Left colon (tissue), 2 donors: ENCODE measurements around the gene KCNJ10. TPM values are rescaled to one million over a fixed set of nuclear protein-coding genes. Genes with fewer than 3 reads are reported as not detected.
A peak's percentile ranks its signal among the peaks of the same experiment; 100 is the strongest.
"Not testable (repeated sequence)": the region's sequence is repeated elsewhere in the genome, so short reads cannot be mapped to it uniquely, and the experiment has no call there.

ENCODE experiments used
- ATAC-seq: fragments of 200-7000 bp; cut with Tn5 transposase; one replicate; pipeline ENCODE4 v1.9.1; 2020; ENCODE audit warnings: mild to moderate bottlenecking, moderate library complexity
- DNase-seq, 2 donors: peaks; one replicate each; pipeline ENCODE4 v3.0.0-alpha.2; 2020
- intact Hi-C, 2 donors: fragments of 100-400 bp; cut with DNase I in 1 of 2; cut with micrococcal nuclease in 1 of 2; formaldehyde crosslinking; loops; one replicate each; pipeline versions ENCODE4 v1.11.2 to v1.14.0; 2022; cut with DNase I, micrococcal nuclease
- total RNA-seq, 2 donors: library from RNA; stranded (reverse); fragmentation: NEBNext Ultra II Directional; extraction: Animal tissue kit (Norgen Biotek cat#: 25700); gene quantifications; one replicate each; pipeline ENCODE4 v1.2.1, GENCODE V29; 2021
- donor health status: DM: no; HTN: no; CAD: no.
- donor health status: DM: yes; HTN: yes; CAD: no.

KCNJ10 gene
- total RNA-seq, 2 donors from 2014 or later, result 0.45 TPM; not detected in 1

DNA sequence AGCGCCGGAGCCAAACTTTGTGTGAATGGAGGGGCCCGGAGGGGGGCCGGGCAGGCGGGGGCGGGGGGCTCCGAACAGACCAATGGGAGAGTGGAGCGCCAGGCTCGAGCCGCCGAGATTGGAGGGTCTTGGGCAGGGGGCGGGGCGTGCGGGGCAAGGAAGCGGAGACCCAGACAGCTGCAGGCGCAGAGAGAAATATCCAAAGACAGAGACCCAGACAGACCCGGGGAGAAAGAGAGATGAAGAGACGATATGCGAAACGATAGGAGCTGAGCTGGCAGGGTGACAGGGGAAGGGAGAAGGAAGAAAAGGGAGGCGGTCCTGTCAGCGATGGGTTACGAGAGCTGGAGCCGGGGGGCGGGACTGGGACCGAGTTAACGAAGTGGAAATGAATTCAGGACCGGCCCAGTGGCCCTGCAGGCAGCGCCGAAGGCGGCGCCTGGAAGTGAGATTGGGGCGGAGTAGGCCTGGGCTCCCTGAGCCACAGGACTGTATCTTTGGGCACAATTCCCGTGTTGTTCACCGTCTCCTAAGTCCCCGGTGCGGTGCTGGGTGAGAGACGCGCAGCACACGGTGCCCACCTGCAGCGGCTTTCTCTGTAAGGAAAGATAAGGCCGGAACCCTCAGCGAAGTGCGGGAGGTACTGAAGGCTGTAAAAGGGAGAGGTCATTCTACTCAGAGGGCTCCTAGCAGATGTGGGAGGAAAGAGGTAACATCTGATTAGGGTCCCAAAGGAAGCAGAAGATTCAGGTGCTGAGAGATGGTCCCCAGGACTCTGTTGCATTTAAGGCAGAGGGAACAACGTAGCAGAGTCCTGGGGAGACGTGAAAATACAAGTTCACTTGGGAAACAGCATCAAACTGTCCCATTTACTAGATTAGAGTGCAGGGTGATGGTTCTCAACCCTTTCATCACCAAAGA lies 543 bp upstream of the KCNJ10 start:
- intact Hi-C loops, result no loop called here
- ATAC-seq (peak; percentile 86), DNase-seq (peak; percentile 69 to 74)

GRCh38 chr1:160068225-160068624 lies 1.7 kb downstream of the KCNJ10 start:
- DNase-seq (no peak), ATAC-seq (no peak)
- intact Hi-C loops, result no loop called here

- intact Hi-C loops, result no loop called here
- DNase-seq (no peak), ATAC-seq (no peak)
Observed at GRCh38 chr1:160066829-160067745, 2.9 kb downstream of the KCNJ10 start.

DNA sequence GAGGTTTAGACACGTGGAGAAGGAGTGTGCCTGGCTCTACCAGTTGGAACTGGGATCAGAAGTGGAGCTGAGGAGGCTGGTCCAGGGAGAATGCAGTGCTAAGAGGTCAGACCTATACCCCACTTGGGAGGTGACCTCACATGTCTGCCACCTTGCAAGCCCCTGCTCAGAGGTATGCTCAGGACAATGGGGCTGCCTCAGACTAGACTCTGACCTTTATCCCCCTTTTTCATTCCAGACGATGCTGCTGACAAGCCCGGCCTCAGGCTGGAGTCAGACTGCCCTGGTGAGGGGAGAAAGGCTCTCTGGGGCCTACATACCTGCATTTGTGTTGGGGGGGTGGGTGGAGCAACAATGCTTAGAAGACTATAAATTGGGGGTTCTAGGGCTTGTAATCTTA lies 5.2 kb downstream of the KCNJ10 start:
- intact Hi-C loops, result no loop called here
- ATAC-seq (no peak), DNase-seq (no peak)

GRCh38 chr1:160064164-160064563 lies 5.8 kb downstream of the KCNJ10 start:
- intact Hi-C loops, result no loop called here
- no peak for DNase-seq
- no peak for ATAC-seq

DNA sequence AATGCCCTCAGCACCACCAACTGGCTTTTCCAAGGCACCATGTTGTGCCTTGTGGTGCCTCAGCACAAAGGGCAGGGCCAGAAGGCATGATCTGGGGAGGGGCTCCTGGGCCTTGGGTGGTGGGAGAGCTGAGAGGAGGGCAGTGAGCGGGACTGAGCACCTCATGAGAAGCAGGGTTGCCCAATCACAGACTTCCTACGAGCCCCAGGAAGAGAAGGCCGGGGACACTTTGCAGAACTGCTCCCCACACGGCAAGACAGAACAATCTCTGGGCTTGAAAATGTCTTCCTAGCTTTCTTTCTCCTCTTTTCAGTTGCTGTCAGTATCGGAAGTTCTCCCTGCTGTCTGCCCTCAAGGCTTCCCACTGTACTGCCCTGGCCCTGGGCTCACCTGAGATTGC lies 6.8 kb downstream of the KCNJ10 start:
- ATAC-seq (no peak), DNase-seq (no peak)
- intact Hi-C loops, result no loop called here

- DNase-seq, result no peak
- ATAC-seq, result no peak
- intact Hi-C loops, result no loop called here
Observed at GRCh38 chr1:160062230-160062532, 7.8 kb downstream of the KCNJ10 start.

GRCh38 chr1:160061369-160062229 lies 8.4 kb downstream of the KCNJ10 start:
- no peak for DNase-seq
- intact Hi-C loops, result no loop called here
- ATAC-seq, result no peak

DNA sequence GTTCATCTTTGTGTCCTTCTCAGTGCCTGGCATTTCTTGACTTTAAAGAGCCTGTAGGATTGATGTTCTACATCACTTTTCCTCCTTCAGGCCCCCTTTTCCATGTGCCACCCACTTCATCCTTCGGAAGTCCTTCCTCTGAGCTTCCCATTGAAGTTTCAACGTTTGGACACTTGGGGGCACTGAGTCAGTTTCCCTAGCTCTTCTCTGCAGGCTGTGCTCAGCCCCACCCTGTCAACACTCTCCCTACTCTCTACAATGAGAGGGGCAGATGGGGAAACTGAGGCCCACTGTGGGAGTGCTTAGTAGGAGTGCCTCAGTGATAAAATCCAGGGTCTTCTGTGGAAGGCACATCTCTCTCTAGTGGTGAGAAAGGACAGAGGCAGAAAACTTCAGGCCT lies 11.9 kb downstream of the KCNJ10 start:
- intact Hi-C loops, result no loop called here
- DNase-seq, result no peak
- ATAC-seq, result no peak

GRCh38 chr1:160056648-160057169 lies 13.3 kb downstream of the KCNJ10 start:
- ATAC-seq (no peak), DNase-seq (no peak)
- intact Hi-C loops, result no loop called here

DNA sequence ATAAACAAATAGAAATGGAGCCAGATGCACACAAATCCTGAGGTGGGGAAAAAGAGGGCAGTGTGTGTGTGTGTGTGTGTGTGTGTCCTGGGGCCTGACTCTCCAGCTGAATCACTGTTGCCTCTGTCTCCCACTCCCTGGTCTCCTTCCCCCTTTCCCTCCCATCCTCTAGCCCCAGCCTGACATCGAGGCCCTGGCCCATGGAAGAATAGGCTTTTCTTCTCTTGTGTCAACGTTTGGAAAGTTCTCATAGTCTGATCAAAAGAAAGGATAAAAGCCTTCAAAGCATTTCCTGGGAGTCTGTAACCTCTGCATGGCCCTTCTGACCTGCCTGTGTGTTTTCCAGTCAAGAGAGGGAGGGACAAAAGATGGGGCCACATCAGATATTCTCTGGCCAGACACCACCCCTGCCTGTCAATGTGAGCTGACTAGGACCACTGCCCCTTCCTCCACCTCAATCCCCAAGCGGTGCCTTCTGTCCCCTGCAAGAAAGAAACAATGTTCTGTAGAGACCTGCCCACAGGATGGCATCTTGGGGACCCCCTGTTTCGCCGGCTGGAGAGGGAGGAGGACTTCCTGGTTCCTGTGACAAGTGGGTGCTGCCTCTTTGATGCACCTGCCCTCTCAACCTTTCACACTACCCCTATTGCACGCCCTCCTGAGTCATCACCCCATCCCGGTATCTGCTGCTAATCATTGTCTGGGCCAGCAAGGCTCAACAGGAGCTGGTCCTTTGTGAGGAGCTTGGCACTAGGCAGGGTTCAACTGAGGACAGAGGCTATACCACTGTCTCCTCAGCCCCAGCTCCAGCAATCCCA lies 16.2 kb downstream of the KCNJ10 start:
- ATAC-seq (no peak), DNase-seq (no peak)
- intact Hi-C loops, result no loop called here

GRCh38 chr1:160052936-160053335 lies 17.0 kb downstream of the KCNJ10 start:
- no peak for ATAC-seq
- intact Hi-C loops, result no loop called here
- DNase-seq, result no peak

DNA sequence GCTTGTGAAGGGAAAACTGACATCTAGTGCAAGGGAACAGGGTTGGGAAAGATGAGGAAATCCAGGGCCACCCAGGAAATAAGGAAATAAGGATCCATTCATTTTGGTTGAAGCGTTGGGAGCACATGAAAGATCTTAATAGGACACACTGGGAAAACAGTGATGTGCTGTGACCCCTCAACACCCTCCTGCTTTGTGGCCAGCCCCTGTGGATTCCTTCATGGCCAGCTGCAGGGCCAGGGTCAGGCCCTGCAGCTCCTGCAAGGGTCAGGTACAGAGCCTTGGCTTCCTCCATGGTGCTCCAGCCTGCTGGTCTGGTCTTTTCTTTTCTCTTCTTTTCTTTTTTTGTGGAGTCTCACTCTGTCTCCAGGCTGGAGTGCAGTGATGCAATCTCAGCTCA lies 19.3 kb downstream of the KCNJ10 start:
- intact Hi-C loops, result no loop called here
- DNase-seq, result no peak
- ATAC-seq, result no peak

- ATAC-seq, intact Hi-C loops: not testable (repeated sequence)
Observed at GRCh38 chr1:160050182-160050581, 19.8 kb downstream of the KCNJ10 start.

GRCh38 chr1:160049101-160049500 lies 20.9 kb downstream of the KCNJ10 start:
- no peak for ATAC-seq
- DNase-seq, result no peak
- intact Hi-C loops, result no loop called here

More at GRCh38 chr1:160050182-160050581, 19.8 kb downstream of the KCNJ10 start:
- not testable (repeated sequence) for DNase-seq

- intact Hi-C loops, result no loop called here
- ATAC-seq (no peak), DNase-seq (no peak)
Observed at GRCh38 chr1:160048335-160048734, 21.6 kb downstream of the KCNJ10 start.

DNA sequence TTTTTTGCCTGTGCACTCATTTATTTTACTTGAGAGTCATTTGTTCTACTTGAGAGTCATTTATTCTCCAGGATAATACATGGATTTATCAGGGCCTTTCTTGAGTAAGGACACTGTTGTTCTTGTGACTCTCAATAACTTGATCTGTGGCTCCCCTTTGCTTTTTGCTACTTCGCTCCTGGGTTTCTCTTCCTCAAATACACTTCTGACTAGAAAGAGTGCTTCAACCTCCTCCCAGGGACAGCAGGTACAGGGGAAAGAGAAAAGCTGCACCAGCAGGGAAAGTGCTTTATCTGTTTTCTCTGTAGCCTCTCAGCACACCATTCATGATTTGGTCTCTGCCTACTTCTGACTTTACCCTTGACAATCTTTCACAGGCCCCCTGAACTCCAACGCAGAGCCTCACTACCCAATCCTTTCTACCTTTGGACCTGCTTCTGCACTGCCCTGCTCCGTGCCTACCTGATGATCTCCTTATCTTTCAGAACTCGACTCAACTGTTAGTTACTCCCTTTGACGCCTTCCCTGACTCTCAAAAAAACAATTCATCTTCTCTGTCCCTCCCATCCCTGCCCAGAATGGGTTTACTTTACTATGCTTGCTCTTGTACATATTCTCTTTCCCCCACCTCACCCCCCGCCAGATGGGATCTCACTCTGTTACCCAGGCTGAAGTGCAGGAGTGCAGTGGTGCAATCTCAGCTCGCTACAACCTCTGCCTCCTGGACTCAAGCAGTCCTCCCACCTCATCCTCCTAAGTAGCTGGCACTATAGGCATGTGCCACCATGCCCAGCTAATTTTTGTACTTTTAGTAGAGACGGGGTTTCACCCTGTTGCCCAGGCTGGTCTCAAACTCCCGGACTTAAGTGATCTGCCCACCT lies 22.6 kb downstream of the KCNJ10 start:
- intact Hi-C loops, result no loop called here
- DNase-seq, result no peak
- no peak for ATAC-seq
